HEK293T (cell line): Measurements from ENCODE around the gene HPS1.

ENCODE experiments used
- FOXK2 ChIP-seq: fragments of 450-650 bp; IDR thresholded peaks from 2 replicates; pipeline ENCODE4 v1.6.1; 2016; ENCODE audit warnings: mild to moderate bottlenecking
- PKNOX1 ChIP-seq: fragments of 450-650 bp; IDR thresholded peaks from 2 replicates; pipeline ENCODE4 v1.6.1; 2016
- TARDBP ChIP-seq: fragments of 450-650 bp; IDR thresholded peaks from 2 replicates; pipeline ENCODE4 v1.6.1; 2016

- TF ChIP-seq FOXK2 (no peak), TARDBP (no peak), PKNOX1 (no peak)
These were observed 13.4 kb downstream of the HPS1 start for GRCh38 chr10:98433371-98433770.
